ENCODE results near the gene S100A4.

S100A4 gene

DNA sequence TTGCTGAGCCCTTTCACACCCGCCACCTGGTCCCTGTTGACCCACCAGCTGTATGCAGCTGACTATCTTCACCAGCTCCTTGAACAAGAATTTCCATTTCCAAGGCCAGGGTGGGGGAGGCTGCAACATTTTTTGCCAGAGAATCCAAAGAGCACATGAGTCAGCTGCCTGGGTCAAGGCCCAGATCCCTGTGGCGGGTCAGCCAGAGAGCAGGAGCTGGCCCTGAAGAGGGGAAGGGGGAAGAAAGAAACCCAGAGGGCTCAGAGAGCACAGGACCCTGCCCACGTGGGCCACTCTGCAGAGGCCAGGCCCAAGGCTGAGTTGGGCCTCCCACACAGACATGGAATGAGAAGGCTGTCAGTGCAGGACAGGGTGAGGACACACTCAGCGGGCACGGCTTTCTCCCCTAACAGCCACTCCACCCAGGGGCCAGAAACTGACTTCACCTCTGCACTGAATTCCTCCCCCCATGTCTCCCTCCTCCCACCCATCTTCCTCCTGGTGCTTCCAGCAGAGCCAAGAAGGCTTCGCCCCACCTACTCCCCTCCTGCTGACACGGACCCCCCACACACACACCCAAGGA is 38.7 kb downstream of the S100A4 start:
- no peak for DNase-seq (ENCODE audit: low read depth in 1 of 2, low spot score in 1 of 2)
- Histone ChIP-seq H3K4me3 (replicated peaks; ENCODE audit: insufficient read depth, low read length) (no peak overlapping the region), H3K27me3 (ENCODE audit: insufficient read depth, poor library complexity, severe bottlenecking) (no peaks in the 10 kb centered on the region), H3K27ac (replicated peaks) (no peak overlapping the region)
- TF ChIP-seq SPI1 (IDR thresholded peaks at IDR 0.05; ENCODE audit: borderline replicate concordance, low read depth) (no peak), POLR2AphosphoS5 (IDR thresholded peaks at IDR 0.05; ENCODE audit: low read depth) (no peak), GABPA (IDR thresholded peaks at IDR 0.05; ENCODE audit: low read depth) (no peak)
- TF ChIP-seq, protein P1, sequence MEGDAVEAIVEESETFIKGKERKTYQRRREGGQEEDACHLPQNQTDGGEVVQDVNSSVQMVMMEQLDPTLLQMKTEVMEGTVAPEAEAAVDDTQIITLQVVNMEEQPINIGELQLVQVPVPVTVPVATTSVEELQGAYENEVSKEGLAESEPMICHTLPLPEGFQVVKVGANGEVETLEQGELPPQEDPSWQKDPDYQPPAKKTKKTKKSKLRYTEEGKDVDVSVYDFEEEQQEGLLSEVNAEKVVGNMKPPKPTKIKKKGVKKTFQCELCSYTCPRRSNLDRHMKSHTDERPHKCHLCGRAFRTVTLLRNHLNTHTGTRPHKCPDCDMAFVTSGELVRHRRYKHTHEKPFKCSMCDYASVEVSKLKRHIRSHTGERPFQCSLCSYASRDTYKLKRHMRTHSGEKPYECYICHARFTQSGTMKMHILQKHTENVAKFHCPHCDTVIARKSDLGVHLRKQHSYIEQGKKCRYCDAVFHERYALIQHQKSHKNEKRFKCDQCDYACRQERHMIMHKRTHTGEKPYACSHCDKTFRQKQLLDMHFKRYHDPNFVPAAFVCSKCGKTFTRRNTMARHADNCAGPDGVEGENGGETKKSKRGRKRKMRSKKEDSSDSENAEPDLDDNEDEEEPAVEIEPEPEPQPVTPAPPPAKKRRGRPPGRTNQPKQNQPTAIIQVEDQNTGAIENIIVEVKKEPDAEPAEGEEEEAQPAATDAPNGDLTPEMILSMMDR (IDR thresholded peaks at IDR 0.05; ENCODE audit: insufficient read depth, low read length): no peak
- TF ChIP-seq, protein P2, sequence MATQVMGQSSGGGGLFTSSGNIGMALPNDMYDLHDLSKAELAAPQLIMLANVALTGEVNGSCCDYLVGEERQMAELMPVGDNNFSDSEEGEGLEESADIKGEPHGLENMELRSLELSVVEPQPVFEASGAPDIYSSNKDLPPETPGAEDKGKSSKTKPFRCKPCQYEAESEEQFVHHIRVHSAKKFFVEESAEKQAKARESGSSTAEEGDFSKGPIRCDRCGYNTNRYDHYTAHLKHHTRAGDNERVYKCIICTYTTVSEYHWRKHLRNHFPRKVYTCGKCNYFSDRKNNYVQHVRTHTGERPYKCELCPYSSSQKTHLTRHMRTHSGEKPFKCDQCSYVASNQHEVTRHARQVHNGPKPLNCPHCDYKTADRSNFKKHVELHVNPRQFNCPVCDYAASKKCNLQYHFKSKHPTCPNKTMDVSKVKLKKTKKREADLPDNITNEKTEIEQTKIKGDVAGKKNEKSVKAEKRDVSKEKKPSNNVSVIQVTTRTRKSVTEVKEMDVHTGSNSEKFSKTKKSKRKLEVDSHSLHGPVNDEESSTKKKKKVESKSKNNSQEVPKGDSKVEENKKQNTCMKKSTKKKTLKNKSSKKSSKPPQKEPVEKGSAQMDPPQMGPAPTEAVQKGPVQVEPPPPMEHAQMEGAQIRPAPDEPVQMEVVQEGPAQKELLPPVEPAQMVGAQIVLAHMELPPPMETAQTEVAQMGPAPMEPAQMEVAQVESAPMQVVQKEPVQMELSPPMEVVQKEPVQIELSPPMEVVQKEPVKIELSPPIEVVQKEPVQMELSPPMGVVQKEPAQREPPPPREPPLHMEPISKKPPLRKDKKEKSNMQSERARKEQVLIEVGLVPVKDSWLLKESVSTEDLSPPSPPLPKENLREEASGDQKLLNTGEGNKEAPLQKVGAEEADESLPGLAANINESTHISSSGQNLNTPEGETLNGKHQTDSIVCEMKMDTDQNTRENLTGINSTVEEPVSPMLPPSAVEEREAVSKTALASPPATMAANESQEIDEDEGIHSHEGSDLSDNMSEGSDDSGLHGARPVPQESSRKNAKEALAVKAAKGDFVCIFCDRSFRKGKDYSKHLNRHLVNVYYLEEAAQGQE (IDR thresholded peaks at IDR 0.05; ENCODE audit: insufficient replicate concordance, low read depth): no peak

DNA sequence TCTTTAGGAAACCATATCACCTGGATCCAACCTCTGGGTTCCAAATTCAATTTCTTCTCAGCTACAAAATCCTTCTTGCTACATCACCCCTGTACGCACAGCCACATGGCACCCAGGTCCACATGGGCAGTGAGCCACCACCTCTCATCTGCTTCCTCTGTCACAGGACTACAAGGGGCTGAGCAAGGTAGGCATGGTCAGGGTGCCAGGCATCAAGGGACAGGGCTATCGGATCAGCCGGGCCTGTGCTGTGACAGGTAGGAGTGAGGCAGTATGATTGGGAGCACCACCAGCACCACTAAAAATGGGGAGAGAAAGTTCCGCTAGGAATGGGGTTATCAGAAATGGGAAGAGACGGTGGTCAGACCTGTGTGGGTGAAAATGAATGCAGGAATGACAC is 39.2 kb downstream of the S100A4 start:
- H3K27ac ChIP-seq (replicated peaks): no peak overlapping the region
- TF ChIP-seq POLR2AphosphoS5 (IDR thresholded peaks at IDR 0.05; ENCODE audit: low read depth) (no peak), SPI1 (IDR thresholded peaks at IDR 0.05; ENCODE audit: borderline replicate concordance, low read depth) (no peak), GABPA (IDR thresholded peaks at IDR 0.05; ENCODE audit: low read depth) (no peak)
- TF ChIP-seq, protein P2 (IDR thresholded peaks at IDR 0.05; ENCODE audit: insufficient replicate concordance, low read depth): no peak
- TF ChIP-seq, protein P1 (IDR thresholded peaks at IDR 0.05; ENCODE audit: insufficient read depth, low read length): no peak
- no peak for DNase-seq (ENCODE audit: low read depth in 1 of 2, low spot score in 1 of 2)
- H3K4me3 ChIP-seq (replicated peaks; ENCODE audit: insufficient read depth, low read length): no peak overlapping the region
- no peaks in the 10 kb centered on the region for H3K27me3 ChIP-seq (ENCODE audit: insufficient read depth, poor library complexity, severe bottlenecking)

DNA sequence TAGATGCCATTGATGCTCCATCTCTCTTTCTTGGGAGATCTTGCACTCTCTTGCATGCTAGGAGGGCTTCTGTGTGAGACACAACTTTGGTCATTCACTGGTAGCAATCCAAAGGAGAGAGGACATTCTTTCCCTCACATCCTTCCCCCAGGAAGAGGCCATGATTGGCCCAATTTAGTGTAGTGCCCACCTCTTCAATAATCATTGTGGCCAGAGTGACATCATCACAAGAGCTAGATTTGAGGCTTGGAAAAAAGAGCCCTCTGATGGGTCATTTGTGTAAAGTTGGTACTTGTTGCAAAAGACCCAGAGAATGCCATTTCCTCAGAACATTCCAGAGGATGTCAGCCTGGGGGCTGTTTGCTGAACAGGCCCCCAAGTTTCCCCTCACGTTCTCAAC is 40.0 kb downstream of the S100A4 start:
- TF ChIP-seq, protein P1 (IDR thresholded peaks at IDR 0.05; ENCODE audit: insufficient read depth, low read length): no peak
- TF ChIP-seq, protein P2 (IDR thresholded peaks at IDR 0.05; ENCODE audit: insufficient replicate concordance, low read depth): no peak
- TF ChIP-seq SPI1 (IDR thresholded peaks at IDR 0.05; ENCODE audit: borderline replicate concordance, low read depth): no peak
- TF ChIP-seq GABPA (IDR thresholded peaks at IDR 0.05; ENCODE audit: low read depth): no peak
- no peak for TF ChIP-seq POLR2AphosphoS5 (IDR thresholded peaks at IDR 0.05; ENCODE audit: low read depth)
- Histone ChIP-seq H3K4me3 (replicated peaks; ENCODE audit: insufficient read depth, low read length) (no peak overlapping the region), H3K27me3 (ENCODE audit: insufficient read depth, poor library complexity, severe bottlenecking) (no peaks in the 10 kb centered on the region), H3K27ac (replicated peaks) (no peak overlapping the region)
- no peak for DNase-seq (ENCODE audit: low read depth in 1 of 2, low spot score in 1 of 2)
